AG09309 (cell line): ENCODE measurements around the gene MFSD2B.
A peak's percentile ranks its signal among the peaks of the same experiment; 100 is the strongest.
"Not testable (repeated sequence)": the region's sequence is repeated elsewhere in the genome, so short reads cannot be mapped to it uniquely, and the experiment has no call there.

Experiments used
- DNase-seq: peaks from one replicate; pipeline ENCODE4 v3.0.0-alpha.2; 2010; ENCODE audit warnings: low read depth
- H3K4me3 ChIP-seq: 2 replicates; pipeline ENCODE4 v1.5.1; 2011; ENCODE audit warnings: mild to moderate bottlenecking, low read depth, low read length, moderate library complexity; ENCODE audit not compliant: control insufficient read depth
- CTCF ChIP-seq: IDR thresholded peaks from 2 replicates; pipeline ENCODE4 v1.5.1; 2011; ENCODE audit warnings: mild to moderate bottlenecking, low read depth, low read length, inconsistent platforms; ENCODE audit not compliant: insufficient read depth, control insufficient read depth; ENCODE audit errors: missing control alignments

Gene MFSD2B

GRCh38 chr2:24012521-24013188, 2.8 kb downstream of the MFSD2B start:
- H3K4me3 ChIP-seq, result no peak overlapping the region
- DNase-seq, result no peak
- TF ChIP-seq CTCF, result no peak

- DNase-seq, H3K4me3 ChIP-seq: not testable (repeated sequence)
Measured at GRCh38 chr2:24014902-24015301, 5.0 kb downstream of the MFSD2B start.

- H3K4me3 ChIP-seq, result no peak overlapping the region
- peak; percentile 23 for DNase-seq
- TF ChIP-seq CTCF, result no peak
Measured at GRCh38 chr2:24015562-24016375, 5.9 kb downstream of the MFSD2B start.

GRCh38 chr2:24016376-24016761, 6.5 kb downstream of the MFSD2B start:
- DNase-seq, result no peak
- no peak for TF ChIP-seq CTCF
- H3K4me3 ChIP-seq, result no peak overlapping the region

GRCh38 chr2:24016853-24017703, 7.2 kb downstream of the MFSD2B start:
- no peak for DNase-seq
- H3K4me3 ChIP-seq, result no peak overlapping the region
- no peak for TF ChIP-seq CTCF

- H3K4me3 ChIP-seq, result no peak overlapping the region
- TF ChIP-seq CTCF, result no peak
- DNase-seq, result no peak
Measured at GRCh38 chr2:24017711-24018110, 7.8 kb downstream of the MFSD2B start.

- DNase-seq, result no peak
- H3K4me3 ChIP-seq, result no peak overlapping the region
- TF ChIP-seq CTCF, result no peak
Measured at GRCh38 chr2:24018241-24018640, 8.4 kb downstream of the MFSD2B start.
